Dermis lymphatic vessel endothelial cell (primary cell): Measurements from ENCODE around the gene CST7. TPM values are rescaled to one million over a fixed set of nuclear protein-coding genes. Genes with fewer than 3 reads are reported as not detected.

Experiments used
- total RNA-seq: library from RNA; depleted of rRNA; stranded (reverse); fragments of >200 nt; gene quantifications from 2 replicates; pipeline ENCODE4 v1.2.1, GENCODE V29; 2014

CST7 gene
- not detected in 2 replicates for total RNA-seq

GRCh38 chr20:24948939-24949679 is at the start of gene CST7:
Gene CST7 (plus strand): TSS chr20:24949269. CDS start chr20:24949506, 237 bp downstream.

GRCh38 chr20:24992487-24993205 is 43.6 kb downstream of the CST7 start, which contains the start of gene APMAP:
Gene APMAP (minus strand): TSS chr20:24992751. CDS start chr20:24992688, 63 bp downstream.

Other genes starting within 250 kb of the CST7 start
- 70.7 and 72.9 TPM in 2 replicates for gene APMAP, start 43.5 kb downstream of the CST7 start, total RNA-seq
- gene ACSS1, start 108.9 kb downstream of the CST7 start, total RNA-seq: 8.5 and 9.8 TPM in 2 replicates
- gene VSX1, start 132.9 kb downstream of the CST7 start, total RNA-seq: not detected in 2 replicates
- 33.9 and 35.0 TPM in 2 replicates for gene ENTPD6, start 246.4 kb downstream of the CST7 start, total RNA-seq